ENCODE results near the gene SYT7.
A peak's percentile ranks its signal among the peaks of the same experiment; 100 is the strongest.
"Not testable (repeated sequence)": the region's sequence is repeated elsewhere in the genome, so short reads cannot be mapped to it uniquely, and the experiment has no call there.

SYT7 gene

GRCh38 chr11:61581030-61581928, at the start of gene SYT7:
SYT7 (minus strand) TSS chr11:61581076; CDS start chr11:61580820, 256 bp downstream.
- DNase-seq (ENCODE audit: low read depth in 2 of 2): peak; percentile 94 to 95

- no peak for DNase-seq (ENCODE audit: low read depth in 2 of 2)
These were observed 49.2 kb upstream of the SYT7 start for GRCh38 chr11:61630089-61630488.

- no peak for DNase-seq (ENCODE audit: low read depth in 2 of 2)
These were observed 48.4 kb upstream of the SYT7 start for GRCh38 chr11:61629082-61629833.

- DNase-seq (ENCODE audit: low read depth in 2 of 2): no peak
These were observed 47.7 kb upstream of the SYT7 start for GRCh38 chr11:61628662-61628970.

- peak in 1 of 2 donors; percentile 12 for DNase-seq (ENCODE audit: low read depth in 2 of 2)
These were observed 47.2 kb upstream of the SYT7 start for GRCh38 chr11:61627850-61628661.

GRCh38 chr11:61626580-61627380, 45.9 kb upstream of the SYT7 start:
- DNase-seq (ENCODE audit: low read depth in 2 of 2): no peak

GRCh38 chr11:61625525-61625924, 44.6 kb upstream of the SYT7 start:
- DNase-seq (ENCODE audit: low read depth in 2 of 2): no peak

- DNase-seq (ENCODE audit: low read depth in 2 of 2): no peak
These were observed 41.2 kb upstream of the SYT7 start for GRCh38 chr11:61621917-61622585.

- no peak for DNase-seq (ENCODE audit: low read depth in 2 of 2)
These were observed 38.8 kb upstream of the SYT7 start for GRCh38 chr11:61619471-61620226.

- DNase-seq (ENCODE audit: low read depth in 2 of 2): no peak
These were observed 38.1 kb upstream of the SYT7 start for GRCh38 chr11:61618978-61619377.

GRCh38 chr11:61617515-61617914, 36.6 kb upstream of the SYT7 start:
- no peak for DNase-seq (ENCODE audit: low read depth in 2 of 2)

- DNase-seq (ENCODE audit: low read depth in 2 of 2): no peak
These were observed 35.6 kb upstream of the SYT7 start for GRCh38 chr11:61616434-61616833.

GRCh38 chr11:61614782-61615181, 33.9 kb upstream of the SYT7 start:
- DNase-seq (ENCODE audit: low read depth in 2 of 2): not testable (repeated sequence)

GRCh38 chr11:61613870-61614269, 33.0 kb upstream of the SYT7 start:
- no peak for DNase-seq (ENCODE audit: low read depth in 2 of 2)

GRCh38 chr11:61613051-61613450, 32.2 kb upstream of the SYT7 start:
- no peak for DNase-seq (ENCODE audit: low read depth in 2 of 2)

- DNase-seq (ENCODE audit: low read depth in 2 of 2): no peak
These were observed 30.4 kb upstream of the SYT7 start for GRCh38 chr11:61611309-61611708.

- no peak for DNase-seq (ENCODE audit: low read depth in 2 of 2)
These were observed 30.0 kb upstream of the SYT7 start for GRCh38 chr11:61610905-61611304.

- no peak for DNase-seq (ENCODE audit: low read depth in 2 of 2)
These were observed 29.1 kb upstream of the SYT7 start for GRCh38 chr11:61609980-61610366.

GRCh38 chr11:61609000-61609979, 28.4 kb upstream of the SYT7 start:
- DNase-seq (ENCODE audit: low read depth in 2 of 2): no peak

Data from stimulated activated CD4-positive, alpha-beta T cell treated with anti-CD3 and anti-CD28 coated beads, Interleukin-1b, Interleukin-23, amount 100 ng/mL, for 4 hours (primary cell).